HepG2 (cell line): Measurements from ENCODE around the gene HMGN4. TPM values are rescaled to one million over a fixed set of nuclear protein-coding genes. Genes with fewer than 3 reads are reported as not detected.

Experiments
- CCAR2 ChIP-seq: fragments of 200-400 bp; formaldehyde crosslinking; optimal IDR thresholded peaks from 2 replicates; pipeline ENCODE3; 2018; ENCODE audit warnings: low read depth, mild to moderate bottlenecking, low read length, moderate library complexity
- FOXC1 ChIP-seq: sonication (generic); formaldehyde crosslinking; IDR thresholded peaks from 2 replicates; pipeline ENCODE4 v1.8.0; 2022; ENCODE audit warnings: mild to moderate bottlenecking, missing genetic modification reagents, borderline replicate concordance
- FOXK2 ChIP-seq: fragments of 450-650 bp; IDR thresholded peaks from 2 replicates; pipeline ENCODE4 v1.6.1; 2016
- FUBP1 ChIP-seq: sonication (generic); formaldehyde crosslinking; IDR thresholded peaks from 2 replicates; pipeline ENCODE4 v1.5.1; 2020; ENCODE audit warnings: missing genetic modification reagents, mild to moderate bottlenecking, borderline replicate concordance
- GABPA ChIP-seq, 2 experiments: IDR thresholded peaks; 2 replicates each; pipeline ENCODE4 v1.6.1; 2011 to 2016; ENCODE audit warnings: low read depth in 2 of 2, low read length in 1 of 2, missing biosample characterization in 1 of 2, missing genetic modification characterization in 1 of 2
- GMEB2 ChIP-seq: IDR thresholded peaks from 2 replicates; pipeline ENCODE4 v1.6.1; 2016; ENCODE audit warnings: missing biosample characterization, missing genetic modification reagents, low read depth
- HMG20B ChIP-seq: conservative IDR thresholded peaks from 2 replicates; pipeline ENCODE4 v1.6.1; 2016; ENCODE audit warnings: missing genetic modification reagents, missing compliant biosample characterization
- HOXD1 ChIP-seq: sonication (generic); formaldehyde crosslinking; IDR thresholded peaks from 2 replicates; pipeline ENCODE4 v1.5.0; 2020; ENCODE audit warnings: missing genetic modification reagents
- JUN ChIP-seq: sonication (generic); formaldehyde crosslinking; IDR thresholded peaks from 2 replicates; pipeline ENCODE4 v1.4.0; 2020; ENCODE audit warnings: mild to moderate bottlenecking, missing genetic modification reagents
- NFATC3 ChIP-seq: sonication (generic); formaldehyde crosslinking; IDR thresholded peaks from 2 replicates; pipeline ENCODE4 v1.5.1; 2020; ENCODE audit warnings: mild to moderate bottlenecking, missing genetic modification reagents
- POLR2AphosphoS5 ChIP-seq: IDR thresholded peaks from 2 replicates; pipeline ENCODE4 v1.6.1; 2012; ENCODE audit warnings: low read depth, low read length
- SETDB1 ChIP-seq: sonication (generic); formaldehyde crosslinking; IDR thresholded peaks from 2 replicates; pipeline ENCODE4 v1.5.1; 2020; ENCODE audit warnings: missing genetic modification reagents, mild to moderate bottlenecking, borderline replicate concordance
- SKI ChIP-seq: fragments of 450-650 bp; IDR thresholded peaks from one replicate; pipeline ENCODE4 v1.6.1; 2018; ENCODE audit warnings: mild to moderate bottlenecking; ENCODE audit not compliant: partially characterized antibody
- TAF1 ChIP-seq: sonication (generic); formaldehyde crosslinking; IDR thresholded peaks from 2 replicates; pipeline ENCODE4 v1.4.0; 2020; ENCODE audit warnings: missing genetic modification reagents
- WIZ ChIP-seq: sonication (generic); formaldehyde crosslinking; IDR thresholded peaks from 2 replicates; pipeline ENCODE4 v1.5.1; 2020; ENCODE audit warnings: mild to moderate bottlenecking, missing genetic modification reagents
- ZBTB1 ChIP-seq: sonication (generic); formaldehyde crosslinking; IDR thresholded peaks from 2 replicates; pipeline ENCODE4 v1.4.0; 2020; ENCODE audit warnings: missing genetic modification reagents, borderline replicate concordance
- ZBTB42 ChIP-seq: sonication (generic); formaldehyde crosslinking; IDR thresholded peaks from 2 replicates; pipeline ENCODE4 v1.5.0; 2020; ENCODE audit warnings: mild to moderate bottlenecking, missing genetic modification reagents
- ZFAT ChIP-seq: sonication (generic); formaldehyde crosslinking; conservative IDR thresholded peaks from 2 replicates; pipeline ENCODE4 v1.8.1; 2023; ENCODE audit warnings: missing genetic modification reagents, inconsistent platforms
- ZNF225 ChIP-seq: sonication (generic); formaldehyde crosslinking; IDR thresholded peaks from 2 replicates; pipeline ENCODE4 v1.4.0; 2020; ENCODE audit warnings: mild to moderate bottlenecking, missing genetic modification reagents
- ZNF781 ChIP-seq: sonication (generic); formaldehyde crosslinking; IDR thresholded peaks from 2 replicates; pipeline ENCODE4 v1.5.1; 2020; ENCODE audit warnings: borderline replicate concordance, mild to moderate bottlenecking, missing genetic modification reagents; ENCODE audit errors: not compliant biosample characterization
- polyA plus RNA-seq, 8 experiments: library from polyadenylated mRNA; depleted of rRNA in 3 of 8; stranded (reverse) in 7 of 8; unstranded in 1 of 8; fragments of >200 nt; fragmentation: Illumina TruSeq in 4 of 8; extraction: Trizol in 4 of 8; gene quantifications; 2 replicates each; pipeline versions ENCODE4 v1.2.1 to v1.2.3, GENCODE V29; 2011 to 2016; ENCODE audit warnings: low read depth in 4 of 8, missing spikeins in 1 of 8, mixed read lengths in 1 of 8; ENCODE audit not compliant: insufficient read depth in 1 of 8
- total RNA-seq, 5 experiments: library from RNA; depleted of rRNA; stranded (reverse); fragments of >200 nt; fragmentation: Illumina TruSeq; extraction: Trizol; gene quantifications; 2 replicates each; pipeline ENCODE4 v1.2.3, GENCODE V29; 2016; ENCODE audit warnings: low read depth in 1 of 5
- TF ChIP-seq, protein P1 (sequence below): IDR thresholded peaks from 2 replicates; pipeline ENCODE4 v1.6.1; 2018; ENCODE audit warnings: missing genetic modification reagents

HMGN4 gene
- total and polyA plus RNA-seq, 2 of the 13 experiments (the other 11 are each of a cell fraction or from before 2014, with no cell fraction given), result 39.9 to 52.1 TPM

DNA sequence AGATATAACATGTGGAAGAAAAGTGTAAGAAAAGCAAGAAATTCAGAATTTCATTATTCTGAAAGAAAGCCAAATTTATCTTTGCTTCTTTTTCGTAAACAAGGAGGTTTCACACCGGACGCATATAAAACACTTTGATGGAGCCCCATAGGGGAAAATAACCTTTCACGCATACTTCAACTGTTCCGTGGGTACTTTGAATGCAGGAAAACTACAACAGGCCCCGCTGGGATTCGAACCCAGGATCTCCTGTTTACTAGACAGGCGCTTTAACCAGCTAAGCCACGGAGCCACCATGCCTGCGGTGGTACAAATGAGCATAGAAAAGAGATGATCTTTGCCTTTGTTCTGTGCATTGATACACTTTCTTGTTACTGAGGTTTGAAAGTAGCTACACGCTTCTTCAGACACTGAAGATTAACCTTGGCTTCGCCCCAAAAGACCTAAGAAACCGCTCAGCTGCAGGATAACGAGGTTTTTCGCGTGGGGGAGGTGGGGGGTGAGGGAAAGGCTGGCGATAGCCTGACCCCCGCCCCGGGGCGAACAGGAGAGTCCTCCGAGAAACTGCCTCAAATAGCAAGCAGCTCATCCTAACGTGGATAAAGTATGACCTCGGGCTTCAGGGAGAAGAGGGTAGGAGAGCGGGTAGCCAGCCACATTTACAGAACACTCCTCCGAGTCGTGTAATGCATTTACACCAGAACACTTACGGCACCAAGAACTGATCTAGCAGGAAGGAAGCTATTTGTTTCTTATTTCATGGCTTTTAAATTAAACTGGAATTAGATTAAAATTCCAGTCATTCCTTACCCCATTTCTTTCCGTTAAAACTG lies 5.3 kb upstream of the HMGN4 start (continued):
- TF ChIP-seq FUBP1 (CRISPR knock-in tag) (no peak), ZNF225 (CRISPR knock-in tag) (no peak; the same call in 1 of the 2 replicates), SKI (no peak), SETDB1 (no peak), FOXK2 (peak; percentile 83), HMG20B (CRISPR knock-in tag) (peak; percentile 62; the same call in 1 of the 2 replicates), HOXD1 (CRISPR knock-in tag) (peak; percentile 71; the same call in 1 of the 2 replicates), POLR2AphosphoS5 (no peak), GMEB2 (CRISPR knock-in tag) (no peak), TAF1 (CRISPR knock-in tag) (peak; percentile 30; the same call in 1 of the 2 replicates), CCAR2 (peak; percentile 28), WIZ (CRISPR knock-in tag) (no peak), NFATC3 (CRISPR knock-in tag) (0 out of 2 replicates have a peak, but pooled peaks have one; percentile 79), GABPA (IDR thresholded peaks at IDR 0.05; ENCODE audit: low read depth, low read length) (no peak), GABPA (CRISPR knock-in tag; IDR thresholded peaks at IDR 0.05; ENCODE audit: low read depth) (no peak), ZBTB1 (CRISPR knock-in tag) (0 out of 2 replicates have a peak, but pooled peaks have one; percentile 84), ZNF781 (CRISPR knock-in tag) (peak; percentile 70), JUN (no peak; the same call in 1 of the 2 replicates), ZFAT (CRISPR knock-in tag) (no peak), ZBTB42 (CRISPR knock-in tag) (no peak), FOXC1 (CRISPR knock-in tag) (peak; percentile 80)
- TF ChIP-seq, protein P1, sequence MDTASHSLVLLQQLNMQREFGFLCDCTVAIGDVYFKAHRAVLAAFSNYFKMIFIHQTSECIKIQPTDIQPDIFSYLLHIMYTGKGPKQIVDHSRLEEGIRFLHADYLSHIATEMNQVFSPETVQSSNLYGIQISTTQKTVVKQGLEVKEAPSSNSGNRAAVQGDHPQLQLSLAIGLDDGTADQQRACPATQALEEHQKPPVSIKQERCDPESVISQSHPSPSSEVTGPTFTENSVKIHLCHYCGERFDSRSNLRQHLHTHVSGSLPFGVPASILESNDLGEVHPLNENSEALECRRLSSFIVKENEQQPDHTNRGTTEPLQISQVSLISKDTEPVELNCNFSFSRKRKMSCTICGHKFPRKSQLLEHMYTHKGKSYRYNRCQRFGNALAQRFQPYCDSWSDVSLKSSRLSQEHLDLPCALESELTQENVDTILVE (CRISPR knock-in tag), result peak; percentile 90
